ENCODE measurements around the gene RNASEH2A. TPM values are rescaled to one million over a fixed set of nuclear protein-coding genes. Genes with fewer than 3 reads are reported as not detected.
A peak's percentile ranks its signal among the peaks of the same experiment; 100 is the strongest.
"Not testable (repeated sequence)": the region's sequence is repeated elsewhere in the genome, so short reads cannot be mapped to it uniquely, and the experiment has no call there.

The RNASEH2A gene
- total and polyA plus RNA-seq, 4 donors, result 1.6 to 7.2 (median 3.1) TPM

DNA sequence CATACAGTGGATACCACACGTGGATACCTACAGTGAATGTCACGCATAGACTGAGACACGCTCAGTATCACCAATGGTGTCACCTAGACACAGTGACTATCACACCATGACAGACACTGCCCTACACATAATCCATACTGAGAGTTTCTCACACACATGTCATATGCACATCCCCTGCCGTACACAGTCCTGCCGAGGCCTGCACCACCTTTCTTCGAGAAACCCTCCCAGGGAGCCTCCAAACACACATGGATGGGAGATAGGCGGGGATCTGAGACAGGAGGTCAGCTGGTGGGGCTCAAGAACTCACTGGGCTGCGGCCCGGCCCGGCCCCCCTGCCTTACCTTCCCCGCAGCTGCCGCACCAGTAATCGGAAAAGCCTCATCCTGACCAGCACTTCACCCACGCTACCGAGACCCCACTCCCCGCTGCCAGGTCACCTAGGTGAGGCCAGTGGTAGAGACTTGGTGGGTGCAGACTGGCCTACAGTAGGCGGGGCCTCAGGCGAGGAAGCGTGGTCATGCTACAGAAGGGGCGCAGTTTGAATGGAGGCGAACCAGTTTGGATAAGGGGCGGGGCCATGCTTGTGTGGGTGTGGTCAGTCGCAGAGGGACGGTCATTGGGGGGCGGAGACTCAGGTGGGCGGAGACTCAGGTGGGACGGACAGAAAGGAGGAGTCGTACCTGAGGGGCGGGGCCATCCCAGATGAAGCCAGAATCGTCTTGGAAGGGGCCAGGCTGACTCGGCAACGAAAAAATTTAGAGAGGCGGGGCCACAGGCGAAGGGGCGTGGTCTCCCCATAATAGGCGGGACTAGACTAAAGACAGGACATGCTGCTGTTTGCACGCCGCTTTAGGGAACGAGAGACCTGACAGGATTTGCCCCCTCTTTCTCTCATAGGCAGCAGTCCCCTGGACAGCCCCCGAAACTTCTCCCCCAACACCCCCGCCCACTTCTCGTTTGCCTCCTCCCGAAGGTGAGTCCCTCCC, 34.0 kb downstream of the RNASEH2A start:
- no peak for DNase-seq
- no peaks in the 10 kb centered on the region for H3K9me3 ChIP-seq (ENCODE audit: control insufficient read depth, low read length)
- 23 to 24% methylated on average over 43 of the region's 43 CpGs for WGBS, 2 donors
- intact Hi-C loops (cut with DNase I), result loop anchor here (5.0 to 10.0 kb wide), 2 partner anchors 33 to 166 kb away; partner anchors contain the start of gene RNASEH2A (in 1 of the 2)
- no peaks in the 10 kb centered on the region for H3K36me3 ChIP-seq (ENCODE audit: control insufficient read depth in 1 of 2, insufficient read depth in 2 of 2, low read length in 1 of 2)
- no peak overlapping the region for H3K27ac ChIP-seq (ENCODE audit: low read depth in 1 of 2, low read length in 2 of 2)
- H3K4me3 ChIP-seq (ENCODE audit: low read length in 2 of 2), result no peak overlapping the region
- no peaks in the 10 kb centered on the region for H3K4me1 ChIP-seq (ENCODE audit: control insufficient read depth in 1 of 2, insufficient read depth in 2 of 2, low read length in 2 of 2)
- H3K27me3 ChIP-seq (ENCODE audit: control insufficient read depth in 1 of 2, insufficient read depth in 2 of 2, low read length in 1 of 2), result no peaks in the 10 kb centered on the region
- no peak for ATAC-seq (ENCODE audit: low FRiP score)

DNA sequence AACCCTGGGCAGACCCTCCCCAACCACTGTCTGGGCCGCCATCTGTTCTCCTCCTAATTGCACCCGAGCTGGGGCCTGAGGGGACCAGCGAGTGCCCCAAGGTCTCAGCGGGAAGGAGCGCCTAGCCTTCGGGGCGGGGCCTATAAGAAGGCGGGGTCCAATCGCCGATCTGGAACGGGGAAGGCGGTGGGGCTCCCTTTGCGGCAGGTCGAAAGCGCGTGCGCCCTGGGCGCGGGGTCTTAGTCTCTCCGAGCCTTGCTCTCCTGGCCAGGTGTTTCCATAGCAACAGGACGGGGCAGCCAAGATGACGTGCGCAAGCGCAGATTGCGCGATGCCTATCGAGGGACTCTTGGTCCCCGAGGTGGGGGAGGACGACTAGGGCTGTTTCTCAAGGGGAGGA, 34.7 kb downstream of the RNASEH2A start:
- intact Hi-C loops (cut with DNase I), result loop anchor here (5.0 to 10.0 kb wide), 2 partner anchors 34 to 166 kb away; partner anchors contain the start of gene RNASEH2A (in 1 of the 2)
- peak; percentile 27 for ATAC-seq (ENCODE audit: low FRiP score)
- Histone ChIP-seq H3K36me3 (ENCODE audit: control insufficient read depth in 1 of 2, insufficient read depth in 2 of 2, low read length in 1 of 2) (no peaks in the 10 kb centered on the region), H3K27ac (ENCODE audit: low read depth in 1 of 2, low read length in 2 of 2) (no peak overlapping the region), H3K4me1 (ENCODE audit: control insufficient read depth in 1 of 2, insufficient read depth in 2 of 2, low read length in 2 of 2) (no peaks in the 10 kb centered on the region), H3K9me3 (ENCODE audit: control insufficient read depth, low read length) (no peaks in the 10 kb centered on the region), H3K27me3 (ENCODE audit: control insufficient read depth in 1 of 2, insufficient read depth in 2 of 2, low read length in 1 of 2) (no peaks in the 10 kb centered on the region), H3K4me3 (ENCODE audit: low read length in 2 of 2) (no peak overlapping the region)
- WGBS, 2 donors, result 1 to 2% methylated on average over 29 of the region's 29 CpGs
- no peak for DNase-seq

DNA sequence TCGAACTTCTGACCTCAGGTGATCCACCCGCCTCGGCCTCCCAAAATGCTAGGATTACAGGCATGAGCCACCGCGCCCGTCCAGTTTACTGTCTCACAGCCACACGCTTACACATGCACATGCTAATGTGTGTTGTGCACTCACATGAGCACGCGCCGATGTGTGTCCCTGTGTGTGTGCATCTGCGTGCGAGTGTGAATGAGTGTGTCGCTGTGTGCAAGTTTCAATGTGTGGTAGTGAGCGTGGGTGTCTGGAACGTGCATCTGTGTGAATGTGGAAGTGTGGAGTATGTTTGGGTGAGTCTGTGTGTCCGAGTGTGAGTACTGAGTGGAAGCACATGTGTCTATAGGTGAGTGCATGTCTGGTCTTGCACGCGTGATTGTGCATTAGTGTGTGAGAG, 36.1 kb downstream of the RNASEH2A start:
- H3K4me1 ChIP-seq (ENCODE audit: control insufficient read depth in 1 of 2, insufficient read depth in 2 of 2, low read length in 2 of 2), result no peaks in the 10 kb centered on the region
- intact Hi-C loops (cut with DNase I), result loop anchor here (5.0 to 10.0 kb wide), 2 partner anchors 35 to 168 kb away; partner anchors contain the start of gene RNASEH2A (in 1 of the 2)
- no peaks in the 10 kb centered on the region for H3K9me3 ChIP-seq (ENCODE audit: control insufficient read depth, low read length)
- ATAC-seq (ENCODE audit: low FRiP score) (no peak), DNase-seq (no peak)
- H3K27me3 ChIP-seq (ENCODE audit: control insufficient read depth in 1 of 2, insufficient read depth in 2 of 2, low read length in 1 of 2), result no peaks in the 10 kb centered on the region
- no peaks in the 10 kb centered on the region for H3K36me3 ChIP-seq (ENCODE audit: control insufficient read depth in 1 of 2, insufficient read depth in 2 of 2, low read length in 1 of 2)
- no peak overlapping the region for H3K27ac ChIP-seq (ENCODE audit: low read depth in 1 of 2, low read length in 2 of 2)
- H3K4me3 ChIP-seq (ENCODE audit: low read length in 2 of 2), result no peak overlapping the region
- WGBS, 2 donors, result 93 to 94% methylated on average over 18 of the region's 18 CpGs

DNA sequence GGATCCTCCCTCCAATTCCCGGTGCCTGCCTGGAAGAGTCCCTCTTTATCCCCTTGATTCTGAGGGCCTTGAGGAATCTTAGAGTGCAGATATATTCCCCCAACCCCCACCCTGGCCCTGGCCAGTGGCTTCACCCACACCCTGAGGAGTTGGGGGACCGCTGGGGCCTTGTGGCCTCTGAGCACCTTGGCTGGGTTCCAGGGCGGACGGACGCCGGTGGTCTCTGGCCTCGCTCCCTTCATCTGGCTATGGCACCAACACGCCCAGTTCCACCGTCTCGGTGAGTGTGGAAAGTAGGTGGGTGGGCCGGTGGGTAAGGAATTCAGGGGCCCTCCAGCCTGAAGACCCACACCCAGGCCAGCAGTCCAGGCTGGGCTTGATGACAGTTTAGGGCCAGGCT, 36.9 kb downstream of the RNASEH2A start:
- Histone ChIP-seq H3K4me3 (ENCODE audit: low read length in 2 of 2) (no peak overlapping the region), H3K4me1 (ENCODE audit: control insufficient read depth in 1 of 2, insufficient read depth in 2 of 2, low read length in 2 of 2) (no peaks in the 10 kb centered on the region), H3K27ac (ENCODE audit: low read depth in 1 of 2, low read length in 2 of 2) (no peak overlapping the region), H3K27me3 (ENCODE audit: control insufficient read depth in 1 of 2, insufficient read depth in 2 of 2, low read length in 1 of 2) (no peaks in the 10 kb centered on the region), H3K36me3 (ENCODE audit: control insufficient read depth in 1 of 2, insufficient read depth in 2 of 2, low read length in 1 of 2) (no peaks in the 10 kb centered on the region), H3K9me3 (ENCODE audit: control insufficient read depth, low read length) (no peaks in the 10 kb centered on the region)
- intact Hi-C loops (cut with DNase I), result loop anchor here (5.0 to 10.0 kb wide), 2 partner anchors 36 to 169 kb away; partner anchors contain the start of gene RNASEH2A (in 1 of the 2)
- ATAC-seq (ENCODE audit: low FRiP score), result no peak
- 77 to 81% methylated on average over 11 of the region's 11 CpGs for WGBS, 2 donors
- DNase-seq, result no peak

DNA sequence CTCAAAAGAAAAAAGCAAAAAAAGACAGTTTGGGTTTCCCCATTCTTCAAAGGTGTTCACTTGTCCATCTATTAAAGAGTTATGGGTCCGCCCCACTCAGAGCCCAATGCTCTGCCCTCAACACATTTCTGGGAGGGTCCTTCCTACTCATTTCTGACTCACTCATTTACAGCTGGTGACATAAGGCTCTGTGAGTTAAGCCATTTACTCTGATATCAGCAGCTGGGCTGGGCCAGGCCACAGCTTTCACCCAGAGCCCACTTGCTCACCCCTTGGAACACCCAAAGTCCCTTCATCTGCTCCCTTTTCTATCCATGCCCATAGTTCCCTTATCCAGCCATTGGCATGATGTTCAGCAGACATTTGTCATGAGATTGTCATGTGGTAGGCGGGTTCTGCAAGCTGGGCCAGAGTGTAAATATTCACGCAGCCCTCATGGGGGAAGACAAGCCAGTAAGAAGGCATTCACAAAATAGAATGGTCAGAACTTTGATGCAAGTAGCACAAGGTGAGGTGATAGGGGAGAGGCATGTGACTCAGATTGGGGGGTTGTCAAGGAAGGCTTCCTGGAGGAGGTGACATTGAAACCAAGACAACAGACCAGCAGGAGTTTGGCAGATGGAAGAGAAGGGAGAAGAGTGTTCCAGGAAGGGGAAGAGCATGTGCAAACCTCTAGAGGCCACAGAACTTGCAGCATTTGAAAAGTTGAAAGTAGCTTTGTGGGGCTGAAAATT, 37.8 kb downstream of the RNASEH2A start:
- ATAC-seq (ENCODE audit: low FRiP score), result no peak
- intact Hi-C loops (cut with DNase I), result loop anchor here (5.0 to 10.0 kb wide), 2 partner anchors 37 to 169 kb away; partner anchors contain the start of gene RNASEH2A (in 1 of the 2)
- WGBS, 2 donors, result 66 to 70% methylated on average over 3 of the region's 3 CpGs

DNA sequence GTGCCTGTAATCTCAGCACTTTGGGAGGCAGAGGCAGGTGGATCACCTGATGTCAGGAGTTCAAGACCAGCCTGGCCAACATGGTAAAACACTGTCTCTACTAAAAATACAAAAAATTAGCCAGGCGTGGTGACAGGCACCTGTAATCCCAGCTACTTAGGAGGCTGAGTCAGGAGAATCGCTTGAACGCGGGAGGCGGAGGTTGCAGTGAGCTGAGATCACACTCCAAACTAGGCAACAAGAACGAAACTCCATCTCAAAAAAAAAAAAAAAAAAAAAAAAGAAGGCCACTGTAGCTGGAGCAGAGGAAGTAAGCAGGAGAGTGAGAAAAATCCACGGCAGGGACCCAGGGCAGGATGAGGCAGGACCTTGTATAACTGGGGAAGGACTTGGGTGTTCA, 40.2 kb downstream of the RNASEH2A start:
- not testable (repeated sequence) for ATAC-seq (ENCODE audit: low FRiP score); H3K36me3 ChIP-seq (ENCODE audit: control insufficient read depth in 1 of 2, insufficient read depth in 2 of 2, low read length in 1 of 2); DNase-seq; H3K27me3 ChIP-seq (ENCODE audit: control insufficient read depth in 1 of 2, insufficient read depth in 2 of 2, low read length in 1 of 2); H3K4me3 ChIP-seq (ENCODE audit: low read length in 2 of 2); H3K9me3 ChIP-seq (ENCODE audit: control insufficient read depth, low read length); H3K27ac ChIP-seq (ENCODE audit: low read depth in 1 of 2, low read length in 2 of 2); H3K4me1 ChIP-seq (ENCODE audit: control insufficient read depth in 1 of 2, insufficient read depth in 2 of 2, low read length in 2 of 2)
- 79 to 85% methylated on average over 7 of the region's 7 CpGs for WGBS, 2 donors
- intact Hi-C loops (cut with DNase I), result loop anchor here (1.0 to 10.0 kb wide), 4 partner anchors 74 to 172 kb away; no protein-coding TSS in a partner anchor

More for the DNA sequence above, 37.8 kb downstream of the RNASEH2A start:
- no peaks in the 10 kb centered on the region for H3K27me3 ChIP-seq (ENCODE audit: control insufficient read depth in 1 of 2, insufficient read depth in 2 of 2, low read length in 1 of 2)
- H3K4me3 ChIP-seq (ENCODE audit: low read length in 2 of 2), result no peak overlapping the region
- no peaks in the 10 kb centered on the region for H3K9me3 ChIP-seq (ENCODE audit: control insufficient read depth, low read length)
- no peaks in the 10 kb centered on the region for H3K4me1 ChIP-seq (ENCODE audit: control insufficient read depth in 1 of 2, insufficient read depth in 2 of 2, low read length in 2 of 2)
- H3K36me3 ChIP-seq (ENCODE audit: control insufficient read depth in 1 of 2, insufficient read depth in 2 of 2, low read length in 1 of 2), result no peaks in the 10 kb centered on the region
- DNase-seq, result no peak
- no peak overlapping the region for H3K27ac ChIP-seq (ENCODE audit: low read depth in 1 of 2, low read length in 2 of 2)

DNA sequence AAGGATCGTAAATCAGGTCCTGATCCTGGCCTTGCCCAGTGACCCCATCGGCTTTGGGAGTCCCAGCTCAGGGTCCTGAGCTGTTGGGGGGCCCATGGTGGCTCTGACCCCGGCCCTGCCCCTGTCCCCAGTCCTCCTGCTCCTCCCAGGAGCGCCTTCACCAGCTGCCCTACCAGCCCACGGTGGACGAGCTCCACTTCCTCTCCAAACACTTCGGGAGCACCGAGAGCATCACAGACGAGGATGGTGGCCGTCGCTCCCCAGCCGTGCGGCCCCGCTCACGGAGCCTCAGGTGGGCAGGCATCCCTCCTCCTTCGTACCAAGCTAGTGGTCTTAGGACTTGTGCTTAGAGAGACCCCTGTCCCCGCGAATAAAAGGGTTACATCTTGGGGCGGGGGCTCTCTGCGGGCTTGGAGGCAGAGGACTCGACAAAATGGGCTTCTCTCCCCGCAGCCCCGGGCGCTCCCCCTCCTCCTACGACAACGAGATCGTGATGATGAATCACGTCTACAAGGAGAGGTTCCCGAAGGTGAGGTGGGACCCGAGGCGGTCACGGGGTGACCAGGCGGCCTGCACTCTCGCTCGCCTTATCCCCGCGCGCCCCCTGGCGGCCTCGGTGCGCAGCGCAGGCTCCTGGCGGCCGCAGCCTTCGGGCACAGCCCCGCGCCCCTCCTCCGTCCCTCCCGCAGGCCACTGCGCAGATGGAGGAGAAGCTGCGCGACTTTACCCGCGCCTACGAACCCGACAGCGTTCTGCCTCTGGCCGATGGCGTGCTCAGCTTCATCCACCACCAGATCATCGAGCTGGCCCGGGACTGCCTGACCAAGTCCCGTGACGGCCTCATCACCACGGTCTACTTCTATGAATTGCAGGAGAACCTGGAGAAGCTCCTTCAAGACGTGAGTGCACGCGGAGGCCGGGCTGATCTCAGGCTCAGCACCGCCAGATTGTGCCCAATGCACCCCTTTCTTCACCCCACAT, 41.1 kb downstream of the RNASEH2A start:
- H3K27me3 ChIP-seq (ENCODE audit: control insufficient read depth in 1 of 2, insufficient read depth in 2 of 2, low read length in 1 of 2), result no peaks in the 10 kb centered on the region
- ATAC-seq (ENCODE audit: low FRiP score) (peak; percentile 94), DNase-seq (peak; percentile 90 to 96)
- no peaks in the 10 kb centered on the region for H3K9me3 ChIP-seq (ENCODE audit: control insufficient read depth, low read length)
- no peak overlapping the region for H3K4me3 ChIP-seq (ENCODE audit: low read length in 2 of 2)
- no peaks in the 10 kb centered on the region for H3K36me3 ChIP-seq (ENCODE audit: control insufficient read depth in 1 of 2, insufficient read depth in 2 of 2, low read length in 1 of 2)
- H3K27ac ChIP-seq (ENCODE audit: low read depth in 1 of 2, low read length in 2 of 2), result no peak overlapping the region
- intact Hi-C loops (cut with DNase I), result loop anchor here (1.0 to 10.0 kb wide), 4 partner anchors 75 to 173 kb away; no protein-coding TSS in a partner anchor
- WGBS, 2 donors, result 12 to 13% methylated on average over 61 to 69 of the region's 69 CpGs
- no peaks in the 10 kb centered on the region for H3K4me1 ChIP-seq (ENCODE audit: control insufficient read depth in 1 of 2, insufficient read depth in 2 of 2, low read length in 2 of 2)

Measured in aorta (tissue), 5 donors.